ENCODE measurements around the gene TMEM42. TPM values are rescaled to one million over a fixed set of nuclear protein-coding genes. Genes with fewer than 3 reads are reported as not detected.

TMEM42 gene
- total RNA-seq, 2 experiments from 2014 or later, result 9.4 TPM

GRCh38 chr3:44905446-44906157 is 43.9 kb downstream of the TMEM42 start:
- ChIA-PET CTCF (no interaction called here), POLR2A (no interaction called here)

GRCh38 chr3:44906997-44907396 is 45.3 kb downstream of the TMEM42 start:
- ChIA-PET CTCF (interaction anchor here (0.6 kb wide), 1 partner anchor 114 kb away, joined by 3 read pairs; no protein-coding TSS in a partner anchor), POLR2A (no interaction called here)

DNA sequence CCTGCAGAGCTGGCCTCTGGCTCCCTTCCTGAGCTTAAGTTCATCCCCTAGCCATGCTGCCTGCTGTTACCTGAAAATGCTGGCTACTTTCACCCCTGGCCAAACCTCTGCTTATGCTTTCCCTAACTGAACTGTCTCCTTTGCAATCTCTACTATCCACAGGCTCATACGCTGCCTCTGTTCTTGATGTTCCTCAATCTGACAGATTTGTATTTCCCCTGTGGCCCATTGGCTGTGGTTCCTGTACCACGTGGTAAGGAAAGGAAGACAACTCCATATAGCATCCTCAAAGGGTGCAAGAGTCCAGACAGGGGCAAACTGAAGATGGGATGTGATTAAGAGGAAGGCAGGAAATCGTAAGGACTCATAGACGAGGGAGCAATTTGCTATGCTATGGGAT is 45.9 kb downstream of the TMEM42 start:
- CTCF ChIA-PET, result interaction anchor here (0.6 kb wide), 1 partner anchor 115 kb away, joined by 3 read pairs; no protein-coding TSS in a partner anchor
- POLR2A ChIA-PET, result no interaction called here

GRCh38 chr3:44909063-44909462 is 47.4 kb downstream of the TMEM42 start:
- ChIA-PET CTCF (no interaction called here), POLR2A (no interaction called here)

- CTCF ChIA-PET, result interaction anchor here (0.6 kb wide), 1 partner anchor 24 kb away, joined by 3 read pairs; no protein-coding TSS in a partner anchor
- POLR2A ChIA-PET, result no interaction called here
Observed at GRCh38 chr3:44910693-44911092, 49.0 kb downstream of the TMEM42 start.

DNA sequence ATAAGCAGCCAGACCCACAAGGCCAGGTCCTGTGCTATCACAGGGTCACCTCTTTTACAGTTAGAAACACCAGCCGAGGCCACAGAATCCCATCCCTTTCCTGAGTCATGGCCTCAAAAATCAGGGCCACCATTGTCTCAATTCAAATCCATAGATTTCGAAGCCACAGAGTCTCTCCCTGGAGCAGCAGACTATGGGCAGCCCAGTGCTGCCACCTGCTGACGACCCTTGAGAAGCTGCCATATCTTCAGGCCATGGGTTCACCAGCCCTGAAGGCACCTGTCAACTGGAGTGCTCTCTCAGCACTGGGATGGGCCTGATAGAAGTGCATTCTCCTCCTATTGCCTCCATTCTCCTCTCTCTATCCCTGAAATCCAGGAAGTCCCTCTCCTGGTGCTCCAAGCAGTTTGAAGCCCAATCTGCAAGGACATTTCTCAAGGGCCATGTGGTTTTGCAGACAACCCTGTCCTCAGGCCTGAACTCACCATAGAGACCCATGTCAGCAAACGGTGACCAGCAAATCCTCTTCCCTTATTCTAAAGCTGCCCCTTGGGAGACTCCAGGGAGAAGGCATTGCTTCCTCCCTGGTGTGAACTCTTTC is 52.3 kb downstream of the TMEM42 start:
- POLR2A ChIA-PET, result no interaction called here
- CTCF ChIA-PET, result interaction anchor here (0.7 to 4.7 kb wide), 5 partner anchors 30 to 591 kb away, joined by 3 to 22 read pairs (median 3); no protein-coding TSS in a partner anchor

DNA sequence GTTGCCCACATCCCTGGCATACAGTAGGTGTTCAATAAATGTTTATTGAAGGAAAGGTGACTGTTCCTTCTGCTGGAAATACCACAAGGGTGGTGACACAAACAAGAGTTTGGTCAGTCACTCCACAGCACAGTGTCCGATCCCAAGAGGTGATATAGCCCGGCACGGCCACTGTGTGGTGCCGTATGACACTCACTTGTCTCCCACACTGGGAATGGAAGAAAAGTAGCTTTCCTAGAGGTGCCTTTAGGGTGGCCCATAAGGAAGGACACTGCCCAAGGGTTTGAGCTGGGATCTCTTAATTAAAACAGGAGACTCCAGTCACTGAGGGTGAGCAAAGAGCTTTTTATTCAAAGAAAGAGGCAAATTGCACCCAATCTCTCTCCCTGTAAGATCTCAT is 53.2 kb downstream of the TMEM42 start:
- ChIA-PET POLR2A (no interaction called here), CTCF (interaction anchor here (1.8 to 4.7 kb wide), 2 partner anchors 382 to 384 kb away, joined by 7 to 22 read pairs; no protein-coding TSS in a partner anchor)

Other genes with a start within 250 kb of the TMEM42 start
- 10 to 100 TPM; 13.0 to 13.1 TPM for gene ZNF197, start 236.9 kb upstream of the TMEM42 start, total RNA-seq
- 1 to 10 TPM; 6.3 to 7.9 TPM for gene ZNF35, start 213.2 kb upstream of the TMEM42 start, total RNA-seq
- gene ZNF502, start 149.3 kb upstream of the TMEM42 start, total RNA-seq, result 1 to 10 TPM; 1.3 to 1.5 TPM
- gene ZNF501, start 132.3 kb upstream of the TMEM42 start, total RNA-seq, result 1 to 10 TPM; 3.6 to 5.0 TPM
- 10 to 100 TPM; 44.5 to 52.9 TPM for gene KIAA1143, start 100.3 kb upstream of the TMEM42 start, total RNA-seq
- gene KIF15, start 100.1 kb upstream of the TMEM42 start, total RNA-seq, result 10 to 100 TPM; 24.0 to 25.7 TPM
- gene TGM4, start 12.7 kb downstream of the TMEM42 start, total RNA-seq, result not detected
- gene ZDHHC3, start 114.3 kb downstream of the TMEM42 start, total RNA-seq, result 10 to 100 TPM; 42.8 to 46.7 TPM
- 10 to 100 TPM; 90.0 to 98.0 TPM for gene EXOSC7, start 114.3 kb downstream of the TMEM42 start, total RNA-seq
- under 1 TPM in 1 of 2 experiments, not detected in 1; 0.27 TPM for gene CLEC3B, start 164.4 kb downstream of the TMEM42 start, total RNA-seq

Measured in activated CD8-positive, alpha-beta memory T cell treated with anti-CD3 and anti-CD28 coated beads for 36 hours (primary cell).